NK-92 (cell line): Measurements from ENCODE around the gene HDAC8.
"Not testable (repeated sequence)": the region's sequence is repeated elsewhere in the genome, so short reads cannot be mapped to it uniquely, and the experiment has no call there.

ENCODE experiments used
- DNase-seq: peaks from one replicate; lab custom pipeline; 2025; ENCODE audit not compliant: unreplicated experiment; lab: John Stamatoyannopoulos, UW

HDAC8 gene

GRCh38 chrX:72326605-72327300 is 245.9 kb downstream of the HDAC8 start:
- DNase-seq = no peak

- not testable (repeated sequence) for DNase-seq
Measured at GRCh38 chrX:72319651-72320050, 253.0 kb downstream of the HDAC8 start.

- DNase-seq = no peak
Measured at GRCh38 chrX:72317139-72317538, 255.5 kb downstream of the HDAC8 start.

- DNase-seq = no peak
Measured at GRCh38 chrX:72316408-72317110, 256.1 kb downstream of the HDAC8 start.

- DNase-seq = no peak
Measured at GRCh38 chrX:72314881-72315280, 257.8 kb downstream of the HDAC8 start.

GRCh38 chrX:72313707-72314641 is 258.7 kb downstream of the HDAC8 start:
- DNase-seq = no peak

- DNase-seq = no peak
Measured at GRCh38 chrX:72312311-72312940, 260.2 kb downstream of the HDAC8 start.

GRCh38 chrX:72309297-72310071 is 263.2 kb downstream of the HDAC8 start:
- DNase-seq = no peak

- no peak for DNase-seq
Measured at GRCh38 chrX:72308566-72309296, 263.9 kb downstream of the HDAC8 start.

- DNase-seq = no peak
Measured at GRCh38 chrX:72308209-72308565, 264.5 kb downstream of the HDAC8 start.

- DNase-seq = no peak
Measured at GRCh38 chrX:72307646-72308051, 265.0 kb downstream of the HDAC8 start.

- no peak for DNase-seq
Measured at GRCh38 chrX:72306851-72307645, 265.6 kb downstream of the HDAC8 start.

- no peak for DNase-seq
Measured at GRCh38 chrX:72306085-72306801, 266.4 kb downstream of the HDAC8 start.

- no peak for DNase-seq
Measured at GRCh38 chrX:72305286-72306084, 267.2 kb downstream of the HDAC8 start, which contains the start of gene CITED1. TSS of gene CITED1 (minus strand) at chrX:72305914. CDS start at chrX:72302869, 3,045 bp downstream.

GRCh38 chrX:72304877-72305276 is 267.8 kb downstream of the HDAC8 start:
- DNase-seq = no peak

GRCh38 chrX:72301781-72302180 is 270.9 kb downstream of the HDAC8 start:
- no peak for DNase-seq

GRCh38 chrX:72299891-72300630 is 272.6 kb downstream of the HDAC8 start:
- DNase-seq = no peak
